NCI-H187 treated with DMSO at 0.1 percent for 48 hours (cell line): ENCODE data around the gene RBMXL2.

Source experiments
- DNase-seq: peaks from one replicate; lab custom pipeline; 2025; lab: John Stamatoyannopoulos, UW

Gene RBMXL2

DNA sequence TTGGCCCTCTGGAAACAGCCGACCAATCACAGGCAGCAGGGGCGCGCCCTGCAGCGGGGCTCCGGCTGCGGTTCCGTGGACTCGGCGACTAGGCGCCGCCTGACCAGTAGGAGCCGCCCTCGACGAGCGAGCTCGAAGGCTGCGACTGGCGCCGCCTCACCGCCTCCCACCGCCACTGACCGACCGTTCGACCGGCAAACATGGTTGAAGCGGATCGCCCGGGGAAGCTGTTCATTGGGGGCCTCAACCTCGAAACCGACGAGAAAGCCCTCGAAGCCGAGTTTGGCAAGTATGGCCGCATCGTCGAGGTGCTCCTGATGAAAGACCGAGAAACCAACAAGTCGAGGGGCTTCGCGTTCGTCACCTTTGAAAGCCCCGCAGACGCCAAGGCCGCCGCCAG is at the start of gene RBMXL2:
TSS of gene RBMXL2 (plus strand) at position 78 of the 400 bp plus-strand sequence. CDS start at position 201, 123 bp downstream.
- DNase-seq: no peak

DNA sequence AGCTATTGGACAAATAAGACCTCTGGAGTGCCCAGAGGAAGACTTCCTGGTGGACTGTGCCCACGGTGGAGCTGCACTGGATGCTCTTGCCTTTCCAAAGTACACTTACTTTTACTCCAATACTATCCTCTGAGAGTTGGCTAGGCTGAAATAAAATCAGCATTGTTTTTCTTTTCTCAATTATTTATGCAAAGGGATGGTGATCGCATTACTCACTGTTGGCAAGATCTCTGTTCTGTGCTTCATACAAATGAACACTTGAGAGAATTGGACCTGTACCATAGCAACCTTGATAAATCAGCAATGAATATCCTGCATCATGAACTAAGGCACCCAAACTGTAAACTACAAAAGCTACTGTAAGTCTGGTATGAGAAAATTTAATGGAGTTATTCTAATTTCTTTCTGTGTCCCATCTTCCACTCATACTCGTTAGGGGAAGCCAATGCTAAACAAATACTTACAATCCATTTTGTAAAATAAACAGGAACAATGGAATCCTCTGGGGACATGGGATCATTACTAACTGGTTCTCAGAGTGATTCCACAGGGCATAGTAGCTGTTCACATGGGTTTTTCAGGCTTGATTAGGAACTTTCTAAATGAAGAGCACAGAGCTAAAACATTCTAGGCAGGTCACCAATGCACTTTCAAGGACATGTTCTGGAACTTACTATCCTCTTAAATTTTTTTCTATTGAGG is 42.2 kb upstream of the RBMXL2 start:
- no peak for DNase-seq

DNA sequence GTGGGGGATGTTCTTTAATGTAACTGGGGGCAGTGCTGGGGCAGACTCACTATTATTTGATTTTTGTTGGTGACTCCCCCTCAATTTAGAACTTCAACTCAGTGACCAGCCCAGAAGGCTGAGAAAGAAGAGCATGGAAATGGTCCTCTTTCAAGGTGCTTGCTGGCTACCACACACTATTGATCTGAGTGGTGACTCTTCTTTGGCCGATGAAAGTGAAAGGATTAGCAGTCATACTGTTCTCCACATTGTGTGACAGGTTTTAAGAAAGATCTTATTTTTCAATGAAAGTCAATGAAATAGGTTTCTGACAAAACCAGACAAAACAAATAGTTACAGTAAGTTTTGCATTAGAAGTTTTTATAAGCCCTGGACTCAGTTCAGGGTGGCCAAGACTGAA is 38.6 kb upstream of the RBMXL2 start:
- DNase-seq: no peak

DNA sequence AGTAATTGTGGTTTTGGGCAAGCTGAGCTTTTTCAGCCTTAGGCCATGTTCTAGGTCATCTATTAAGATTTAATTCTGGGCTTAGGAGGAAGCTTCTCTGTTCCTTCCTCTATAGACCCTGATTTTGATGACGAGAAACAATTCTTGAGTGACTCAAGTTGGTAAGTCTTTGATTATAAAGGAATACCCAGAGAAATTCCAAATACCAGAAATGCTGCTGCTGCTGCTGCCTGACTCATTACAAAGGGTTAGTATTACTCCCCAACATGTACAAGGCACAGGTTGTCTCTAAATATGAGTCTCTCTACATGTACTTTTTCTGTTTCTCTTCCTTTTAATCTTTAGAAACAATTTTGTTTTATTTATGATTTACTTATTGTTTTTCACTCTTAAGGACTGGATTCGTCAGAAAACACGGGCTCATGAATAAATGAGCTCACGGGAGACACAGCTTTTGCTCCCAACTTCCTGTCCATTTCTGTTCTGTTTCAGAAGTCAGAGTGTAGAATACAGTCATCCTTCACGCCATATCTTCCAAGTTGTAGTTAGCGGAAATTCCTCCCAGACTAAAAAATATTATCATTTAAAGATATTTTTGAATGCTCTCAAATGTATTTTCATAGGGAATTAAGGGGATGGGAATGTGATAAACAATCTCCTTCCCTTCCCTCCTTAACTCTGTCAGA is 31.8 kb upstream of the RBMXL2 start:
- no peak for DNase-seq

DNA sequence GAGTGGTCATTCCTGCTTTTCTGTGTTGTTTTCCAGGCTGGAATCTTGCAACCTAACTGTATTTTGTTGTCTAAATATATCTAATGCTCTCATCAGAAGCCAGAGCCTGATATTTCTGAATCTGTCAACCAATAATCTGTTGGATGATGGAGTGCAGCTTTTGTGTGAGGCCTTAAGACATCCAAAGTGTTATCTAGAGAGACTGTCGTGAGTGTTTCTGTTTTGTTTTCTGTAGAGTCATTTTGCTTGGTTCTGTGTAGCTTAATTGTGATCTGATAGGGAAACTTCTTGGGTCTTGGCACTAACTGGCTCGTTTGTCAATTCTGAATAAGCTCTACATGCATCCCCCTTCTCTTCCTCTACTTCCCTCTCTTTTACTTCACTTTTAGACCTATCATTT is 31.2 kb upstream of the RBMXL2 start:
- DNase-seq: no peak

DNA sequence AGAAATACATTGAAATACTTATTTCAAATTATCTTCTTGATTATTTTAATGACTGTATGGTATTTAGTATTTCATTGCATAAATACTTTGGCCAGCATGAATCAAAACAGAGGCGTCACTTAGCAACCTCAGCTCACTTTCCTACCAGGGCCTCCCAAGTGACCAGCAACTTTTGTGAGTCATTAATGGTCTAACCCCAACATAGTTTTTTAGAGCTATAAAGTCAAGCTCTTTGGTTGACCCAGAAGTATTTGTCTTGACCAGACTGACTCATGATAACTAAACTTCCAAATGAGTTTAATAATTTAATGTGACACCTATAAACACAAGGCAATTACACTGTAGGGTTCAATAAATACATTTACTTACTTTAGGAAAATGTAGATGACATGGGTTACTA is 27.9 kb upstream of the RBMXL2 start:
- DNase-seq: no peak

DNA sequence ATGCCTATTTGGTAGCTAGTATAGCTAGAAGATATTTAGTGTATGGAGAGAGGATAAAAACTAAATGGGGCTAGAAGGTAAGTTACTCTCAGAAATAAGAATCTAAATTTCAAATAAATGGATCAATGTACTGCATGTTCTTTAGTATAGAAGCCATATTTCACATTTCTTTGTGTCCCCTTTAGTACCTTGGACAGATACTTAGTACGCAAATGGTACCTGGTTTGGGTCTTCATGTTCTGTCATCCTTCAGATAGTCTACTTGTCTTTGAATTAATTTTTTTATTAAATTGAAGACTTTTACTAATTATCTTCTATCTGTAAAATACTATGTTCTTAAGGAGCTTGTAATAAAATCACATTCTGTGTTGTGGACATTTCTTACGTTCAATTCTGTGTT is 26.3 kb upstream of the RBMXL2 start:
- no peak for DNase-seq

DNA sequence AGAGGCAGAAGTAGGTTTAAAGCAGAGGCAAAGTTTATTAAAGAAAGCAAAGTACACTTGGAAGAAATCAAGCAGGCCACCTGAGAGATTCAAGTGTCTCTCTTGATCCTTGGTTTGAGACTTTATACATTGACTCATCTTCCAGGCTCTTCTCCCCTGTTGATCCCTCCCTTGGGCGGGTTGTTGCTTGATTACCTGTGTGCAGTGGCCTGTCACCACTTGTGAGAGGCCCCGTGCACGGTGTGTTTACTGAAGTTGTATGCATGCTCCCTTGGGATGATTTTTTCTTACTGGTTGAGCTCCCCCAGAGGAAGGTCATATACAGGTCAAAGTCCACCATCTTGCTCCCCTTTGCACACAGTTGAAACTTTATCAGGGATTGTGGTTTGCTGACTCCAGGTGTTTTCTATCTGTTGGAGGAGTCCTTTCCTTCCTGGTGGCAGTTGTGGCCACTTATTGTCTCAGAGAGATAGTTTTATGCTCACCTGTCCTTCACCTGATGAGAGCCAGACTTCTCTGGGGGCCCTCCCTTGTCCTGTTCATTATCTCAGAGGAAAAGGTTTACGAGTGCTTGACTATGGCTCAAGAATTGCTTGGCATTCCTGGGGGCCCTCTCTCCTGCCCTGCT is 16.3 kb upstream of the RBMXL2 start:
- DNase-seq: peak; percentile 45

DNA sequence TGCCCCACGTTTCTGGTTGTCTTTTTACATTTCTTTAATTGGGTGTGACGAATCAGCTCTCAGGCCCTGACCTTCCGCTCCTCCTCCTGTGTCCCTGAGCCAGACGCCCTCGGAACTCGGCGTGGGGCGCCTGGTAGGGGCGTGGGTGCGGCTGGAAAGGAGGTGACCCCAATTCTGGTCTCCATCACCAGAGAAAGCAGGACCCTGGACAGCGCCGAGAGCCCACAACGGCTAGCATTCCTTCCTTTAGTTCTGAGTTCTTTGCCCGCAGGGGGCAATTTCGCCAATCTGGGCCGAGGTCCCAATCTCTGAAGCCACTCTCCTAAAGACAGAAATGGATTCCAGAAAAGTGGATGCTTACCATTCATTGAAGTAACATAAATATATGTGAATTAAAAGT is 11.7 kb upstream of the RBMXL2 start:
- DNase-seq: no peak

DNA sequence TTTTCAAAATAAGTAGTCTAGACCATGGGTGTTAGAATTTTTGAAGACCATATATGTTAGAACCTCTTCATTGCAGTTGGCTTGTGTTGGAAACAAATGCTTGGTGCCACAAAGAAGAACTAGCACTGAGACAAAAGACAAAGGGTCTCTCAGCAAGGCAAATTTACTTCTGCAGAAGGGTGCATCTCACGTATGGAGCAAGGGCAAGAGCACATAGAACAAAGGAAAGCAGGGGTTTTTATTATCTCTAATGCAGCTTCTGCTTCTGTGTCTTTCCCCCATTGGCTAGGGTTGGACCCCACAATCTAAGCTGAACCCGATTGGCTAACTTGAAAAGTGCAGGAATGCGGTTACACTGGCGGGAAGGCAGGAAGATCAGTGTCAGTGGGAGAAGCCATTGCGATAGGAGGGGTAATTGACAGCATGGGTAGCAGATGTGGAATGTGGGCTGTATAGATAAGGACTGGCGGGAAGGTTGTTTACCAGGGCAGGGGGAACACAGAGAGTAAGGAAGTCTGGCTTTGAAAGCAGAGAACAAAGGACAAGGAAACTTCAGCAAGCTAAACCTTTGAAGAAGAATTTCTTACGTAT is 9.2 kb upstream of the RBMXL2 start:
- DNase-seq: no peak

DNA sequence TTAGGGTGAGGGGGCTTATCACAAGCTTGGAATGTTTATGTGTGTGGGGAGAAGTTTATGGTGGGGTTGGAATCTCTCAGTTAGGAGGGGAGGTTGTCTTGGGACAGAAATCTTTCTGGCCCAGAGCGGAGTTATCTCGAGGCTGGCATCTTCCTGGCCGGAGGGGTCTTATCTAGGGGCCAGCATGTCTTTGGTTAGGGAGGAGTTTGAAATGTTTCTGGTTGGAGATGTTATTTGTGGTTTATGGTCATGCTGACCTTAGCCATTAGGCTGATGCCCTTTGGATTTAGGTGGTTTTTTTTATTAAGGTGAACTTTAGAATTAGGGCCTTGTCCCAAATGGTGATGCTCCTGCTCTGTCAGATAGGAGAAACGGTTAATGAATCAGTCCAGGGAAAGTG is 7.9 kb upstream of the RBMXL2 start:
- no peak for DNase-seq

DNA sequence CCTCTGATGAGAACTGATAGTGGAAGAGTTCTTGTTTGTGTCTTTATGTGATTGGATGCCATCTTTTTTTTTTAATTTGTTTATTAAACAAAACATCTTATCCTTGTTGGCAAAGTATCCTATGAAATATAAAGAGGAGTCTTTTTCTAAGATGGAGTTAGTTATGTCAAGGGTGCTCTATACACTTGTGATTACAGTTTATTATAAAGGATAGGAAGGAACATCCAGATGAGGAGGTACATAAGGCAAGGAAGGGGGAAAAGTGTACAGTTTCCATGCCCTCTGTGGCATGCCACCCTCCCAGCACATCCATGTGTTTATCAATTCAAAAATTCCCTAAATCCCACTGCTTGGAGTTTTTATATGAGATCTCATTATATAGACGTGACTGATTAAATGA is 7.4 kb upstream of the RBMXL2 start:
- DNase-seq: no peak

DNA sequence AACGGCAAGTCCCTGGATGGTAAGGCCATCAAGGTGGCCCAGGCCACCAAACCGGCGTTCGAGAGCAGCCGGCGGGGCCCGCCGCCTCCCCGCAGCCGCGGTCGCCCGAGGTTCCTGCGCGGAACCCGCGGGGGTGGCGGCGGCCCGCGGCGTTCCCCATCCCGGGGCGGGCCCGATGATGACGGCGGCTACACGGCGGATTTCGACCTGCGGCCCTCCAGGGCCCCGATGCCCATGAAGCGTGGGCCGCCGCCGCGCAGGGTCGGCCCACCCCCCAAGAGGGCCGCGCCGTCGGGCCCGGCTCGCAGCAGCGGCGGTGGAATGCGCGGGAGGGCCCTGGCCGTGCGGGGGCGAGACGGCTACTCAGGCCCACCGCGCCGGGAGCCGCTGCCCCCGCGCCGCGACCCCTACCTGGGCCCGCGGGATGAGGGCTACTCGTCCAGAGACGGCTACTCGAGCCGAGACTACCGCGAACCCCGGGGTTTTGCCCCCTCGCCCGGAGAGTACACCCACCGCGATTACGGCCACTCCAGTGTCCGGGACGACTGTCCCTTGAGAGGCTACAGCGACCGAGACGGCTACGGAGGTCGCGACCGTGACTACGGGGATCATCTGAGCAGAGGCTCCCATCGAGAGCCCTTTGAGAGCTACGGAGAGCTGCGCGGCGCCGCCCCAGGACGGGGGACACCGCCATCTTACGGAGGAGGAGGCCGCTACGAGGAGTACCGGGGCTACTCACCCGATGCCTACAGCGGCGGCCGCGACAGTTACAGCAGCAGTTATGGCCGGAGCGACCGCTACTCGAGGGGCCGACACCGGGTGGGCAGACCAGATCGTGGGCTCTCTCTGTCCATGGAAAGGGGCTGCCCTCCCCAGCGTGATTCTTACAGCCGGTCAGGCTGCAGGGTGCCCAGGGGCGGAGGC is 792 bp downstream of the RBMXL2 start:
- no peak for DNase-seq

DNA sequence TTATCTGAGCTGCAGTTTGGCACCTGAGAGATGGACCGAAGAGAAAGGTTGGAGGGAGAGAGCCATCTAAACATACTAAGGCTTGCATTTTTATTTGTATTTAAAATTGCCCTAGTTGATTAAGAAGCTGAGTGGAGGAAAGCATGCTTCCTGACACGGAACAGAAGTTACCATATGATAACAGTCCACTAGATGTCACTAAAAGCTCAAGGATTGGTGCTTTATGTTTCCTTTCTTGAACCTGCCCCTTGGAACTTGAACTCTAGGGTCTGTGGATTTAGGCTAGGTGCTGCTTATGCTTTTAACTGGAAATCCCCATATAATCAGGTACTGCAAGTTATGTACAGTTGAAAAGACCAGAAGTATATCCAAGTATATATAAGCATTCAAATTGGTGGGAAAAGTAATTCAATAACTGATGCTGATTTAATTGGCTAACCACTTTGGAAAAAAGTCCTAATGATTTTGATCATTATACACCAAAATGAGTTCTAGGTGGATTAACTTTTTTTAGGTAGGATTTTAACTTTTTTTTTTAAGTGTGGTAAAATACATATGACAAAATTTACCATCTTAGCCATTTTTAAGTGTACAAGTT is 9.5 kb downstream of the RBMXL2 start:
- DNase-seq: no peak

DNA sequence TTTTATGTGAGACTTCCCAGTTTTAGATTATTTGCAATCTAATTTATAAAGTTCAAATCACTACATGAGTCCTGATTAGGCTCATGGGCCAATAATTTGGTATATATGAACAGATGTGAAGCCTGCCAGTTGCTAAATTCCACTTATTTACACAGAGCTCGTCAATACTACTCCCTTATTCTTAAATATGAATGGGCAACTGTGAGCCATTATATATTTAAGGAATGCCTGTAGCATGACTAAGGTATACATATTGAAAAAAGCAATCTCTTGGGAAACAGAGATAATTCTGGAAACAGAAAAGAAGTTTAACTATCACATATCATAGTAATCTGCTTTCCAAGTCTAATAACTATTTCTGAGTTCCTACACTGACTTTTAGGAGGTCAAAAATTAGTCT is 27.0 kb downstream of the RBMXL2 start:
- DNase-seq: no peak

DNA sequence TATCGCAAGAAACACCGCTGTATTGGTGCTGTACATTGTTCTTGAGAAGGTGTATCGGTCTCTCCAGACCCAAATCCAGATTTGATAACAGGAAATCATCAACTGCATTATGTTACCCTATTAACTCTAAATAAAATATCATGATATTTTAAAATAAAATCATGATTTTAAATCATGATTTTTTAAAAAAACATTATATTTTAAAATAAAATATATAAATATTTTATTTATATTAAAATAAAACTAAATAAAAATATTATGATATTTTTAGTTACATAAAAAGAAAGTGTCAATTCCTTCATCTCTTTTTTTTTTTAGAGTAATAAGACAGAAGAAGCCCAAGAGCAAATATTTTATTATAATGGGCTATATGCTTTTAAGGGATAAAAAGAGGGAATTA is 27.6 kb downstream of the RBMXL2 start:
- no peak for DNase-seq

DNA sequence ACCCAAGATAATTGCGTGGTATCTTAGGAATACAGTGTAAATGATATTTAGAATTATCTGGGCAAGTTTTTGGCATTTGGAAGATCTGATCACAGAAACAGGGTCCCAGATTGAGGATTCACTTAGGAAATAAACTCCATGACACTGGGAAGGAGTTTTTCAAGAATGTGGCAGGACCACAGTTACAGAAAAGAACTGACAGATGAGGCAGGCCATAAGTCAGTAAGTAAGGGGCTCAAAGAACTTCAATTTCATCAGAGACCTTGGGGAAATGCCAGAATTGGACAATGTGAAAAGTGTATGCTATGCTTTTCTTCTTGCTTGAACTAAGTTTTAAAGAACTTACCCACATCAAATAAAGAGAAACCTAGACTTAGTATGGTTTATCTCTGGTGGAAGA is 49.3 kb downstream of the RBMXL2 start:
- no peak for DNase-seq
